Measurements from ENCODE around the gene PGLYRP3. TPM values are rescaled to one million over a fixed set of nuclear protein-coding genes. Genes with fewer than 3 reads are reported as not detected.
A peak's percentile ranks its signal among the peaks of the same experiment; 100 is the strongest.
"Not testable (repeated sequence)": the region's sequence is repeated elsewhere in the genome, so short reads cannot be mapped to it uniquely, and the experiment has no call there.

The PGLYRP3 gene
- total RNA-seq, 2 donors from 2014 or later: not detected

DNA sequence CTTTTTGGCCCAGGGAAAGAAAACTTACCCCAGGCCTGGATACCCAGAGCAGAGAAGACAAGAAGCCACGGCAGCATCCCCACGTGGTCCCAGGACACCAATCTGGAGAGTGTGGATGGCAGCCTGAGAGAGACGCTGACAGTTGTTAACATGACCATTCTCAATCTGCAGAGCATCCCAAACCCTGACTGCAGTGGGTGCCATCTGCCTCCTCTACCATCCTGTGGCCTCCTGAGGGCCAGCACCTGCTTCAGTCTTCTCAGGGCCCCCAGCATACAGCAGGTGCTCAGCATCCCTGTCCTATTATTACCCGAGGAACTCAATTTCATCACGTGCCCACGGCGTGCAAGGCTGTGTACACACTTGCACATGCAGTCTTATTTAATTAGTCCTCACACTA, 35.1 kb upstream of the PGLYRP3 start:
- Histone ChIP-seq H3K36me3 (no peaks in the 10 kb centered on the region), H3K9me3 (no peaks in the 10 kb centered on the region), H3K27ac (no peak overlapping the region), H3K4me3 (no peak overlapping the region), H3K4me1 (replicated peaks) (no peaks in the 10 kb centered on the region), H3K27me3 (replicated peaks; ENCODE audit: insufficient read depth) (no peaks in the 10 kb centered on the region)
- TF ChIP-seq, protein P1, sequence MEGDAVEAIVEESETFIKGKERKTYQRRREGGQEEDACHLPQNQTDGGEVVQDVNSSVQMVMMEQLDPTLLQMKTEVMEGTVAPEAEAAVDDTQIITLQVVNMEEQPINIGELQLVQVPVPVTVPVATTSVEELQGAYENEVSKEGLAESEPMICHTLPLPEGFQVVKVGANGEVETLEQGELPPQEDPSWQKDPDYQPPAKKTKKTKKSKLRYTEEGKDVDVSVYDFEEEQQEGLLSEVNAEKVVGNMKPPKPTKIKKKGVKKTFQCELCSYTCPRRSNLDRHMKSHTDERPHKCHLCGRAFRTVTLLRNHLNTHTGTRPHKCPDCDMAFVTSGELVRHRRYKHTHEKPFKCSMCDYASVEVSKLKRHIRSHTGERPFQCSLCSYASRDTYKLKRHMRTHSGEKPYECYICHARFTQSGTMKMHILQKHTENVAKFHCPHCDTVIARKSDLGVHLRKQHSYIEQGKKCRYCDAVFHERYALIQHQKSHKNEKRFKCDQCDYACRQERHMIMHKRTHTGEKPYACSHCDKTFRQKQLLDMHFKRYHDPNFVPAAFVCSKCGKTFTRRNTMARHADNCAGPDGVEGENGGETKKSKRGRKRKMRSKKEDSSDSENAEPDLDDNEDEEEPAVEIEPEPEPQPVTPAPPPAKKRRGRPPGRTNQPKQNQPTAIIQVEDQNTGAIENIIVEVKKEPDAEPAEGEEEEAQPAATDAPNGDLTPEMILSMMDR (IDR thresholded peaks at IDR 0.05): no peak
- TF ChIP-seq POLR2A (IDR thresholded peaks at IDR 0.05) (no peak), POLR2AphosphoS5 (IDR thresholded peaks at IDR 0.05) (no peak)
- intact Hi-C loops (cut with DNase I): no loop called here
- no peak for DNase-seq (ENCODE audit: low spot score)
- 59% methylated on average over 7 of the region's 7 CpGs for WGBS

- H3K4me3 ChIP-seq; DNase-seq (ENCODE audit: low spot score); H3K4me1 ChIP-seq (replicated peaks); H3K9me3 ChIP-seq; H3K27ac ChIP-seq; H3K27me3 ChIP-seq (replicated peaks; ENCODE audit: insufficient read depth); intact Hi-C loops (cut with DNase I); H3K36me3 ChIP-seq: not testable (repeated sequence)
- WGBS: 78% methylated on average over 14 of the region's 14 CpGs
These were observed 34.3 kb upstream of the PGLYRP3 start for GRCh38 chr1:153347049-153347448.

DNA sequence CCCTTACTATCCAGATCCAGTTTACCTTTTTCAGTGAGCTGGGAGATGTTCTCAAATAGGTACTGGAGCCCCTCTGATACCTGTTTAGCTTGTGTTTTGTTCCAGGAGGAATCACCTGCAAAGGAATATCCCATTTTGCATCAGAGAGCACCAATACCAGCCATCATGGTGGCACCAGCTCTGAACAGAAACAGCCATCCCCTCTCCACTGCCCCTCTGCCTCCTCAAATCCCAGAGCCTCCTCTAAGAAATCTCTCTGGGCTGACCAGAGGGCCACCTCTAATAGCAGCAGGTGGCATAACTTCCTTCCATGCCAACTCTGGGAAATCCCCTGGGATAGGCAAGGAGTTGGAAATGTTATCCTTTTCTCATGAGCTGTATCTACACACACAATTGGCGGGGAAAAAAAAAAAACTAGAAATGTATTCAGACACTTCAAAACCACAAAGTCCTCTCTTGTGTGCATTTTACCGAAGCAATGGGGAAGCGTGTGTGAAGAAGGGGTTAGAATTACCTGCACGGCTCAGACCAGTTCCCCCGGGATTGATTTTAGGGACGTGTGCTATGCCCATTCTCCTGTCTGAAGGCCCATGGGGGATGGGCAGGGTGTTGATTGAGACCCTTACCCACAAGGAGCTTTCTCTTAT, 33.4 kb upstream of the PGLYRP3 start:
- no peak overlapping the region for H3K27ac ChIP-seq
- no peak overlapping the region for H3K4me3 ChIP-seq
- DNase-seq (ENCODE audit: low spot score): no peak
- H3K4me1 ChIP-seq (replicated peaks): no peaks in the 10 kb centered on the region
- TF ChIP-seq POLR2AphosphoS5 (IDR thresholded peaks at IDR 0.05): no peak
- TF ChIP-seq, protein P1 (IDR thresholded peaks at IDR 0.05): no peak
- no peaks in the 10 kb centered on the region for H3K27me3 ChIP-seq (replicated peaks; ENCODE audit: insufficient read depth)
- 31% methylated on average over 6 of the region's 6 CpGs for WGBS
- no peaks in the 10 kb centered on the region for H3K36me3 ChIP-seq
- intact Hi-C loops (cut with DNase I): no loop called here
- H3K9me3 ChIP-seq: no peaks in the 10 kb centered on the region

GRCh38 chr1:153345187-153346076, 32.7 kb upstream of the PGLYRP3 start:
- peak; percentile 1 for DNase-seq (ENCODE audit: low spot score)
- H3K4me3 ChIP-seq: no peak overlapping the region
- no peaks in the 10 kb centered on the region for H3K27me3 ChIP-seq (replicated peaks; ENCODE audit: insufficient read depth)
- H3K4me1 ChIP-seq (replicated peaks): no peaks in the 10 kb centered on the region
- no peaks in the 10 kb centered on the region for H3K36me3 ChIP-seq
- H3K9me3 ChIP-seq: no peaks in the 10 kb centered on the region
- intact Hi-C loops (cut with DNase I): no loop called here
- H3K27ac ChIP-seq: no peak overlapping the region
- TF ChIP-seq POLR2A (IDR thresholded peaks at IDR 0.05): no peak
- TF ChIP-seq POLR2AphosphoS5 (IDR thresholded peaks at IDR 0.05): no peak
- TF ChIP-seq, protein P1 (IDR thresholded peaks at IDR 0.05): no peak
- 90% methylated on average over 14 of the region's 14 CpGs for WGBS

GRCh38 chr1:153344718-153345025, 31.9 kb upstream of the PGLYRP3 start:
- 53% methylated on average over 3 of the region's 3 CpGs for WGBS
- H3K36me3 ChIP-seq: no peaks in the 10 kb centered on the region
- H3K27ac ChIP-seq: no peak overlapping the region
- H3K27me3 ChIP-seq (replicated peaks; ENCODE audit: insufficient read depth): no peaks in the 10 kb centered on the region
- intact Hi-C loops (cut with DNase I): no loop called here
- peak; percentile 1 for DNase-seq (ENCODE audit: low spot score)
- H3K9me3 ChIP-seq: no peaks in the 10 kb centered on the region
- TF ChIP-seq, protein P1 (IDR thresholded peaks at IDR 0.05): no peak
- no peak for TF ChIP-seq POLR2A (IDR thresholded peaks at IDR 0.05)
- TF ChIP-seq POLR2AphosphoS5 (IDR thresholded peaks at IDR 0.05): no peak
- H3K4me3 ChIP-seq: no peak overlapping the region
- no peaks in the 10 kb centered on the region for H3K4me1 ChIP-seq (replicated peaks)

Data from prostate gland (tissue), 2 donors.